CD14-positive monocyte (primary cell): ENCODE data around the gene CASQ1. TPM values are rescaled to one million over a fixed set of nuclear protein-coding genes. Genes with fewer than 3 reads are reported as not detected.

Source experiments
- DNase-seq, 3 donors: peaks; one replicate each; pipeline ENCODE4 v3.0.0-alpha.2; 2011 to 2022
- H2AFZ ChIP-seq: 2 replicates; pipeline ENCODE4 v1.6.0; 2012; ENCODE audit warnings: mild to moderate bottlenecking, low read depth, low read length, inconsistent platforms; ENCODE audit not compliant: insufficient read depth, poor library complexity, severe bottlenecking
- H3K27ac ChIP-seq, 2 donors: 1 replicate in 1 of 2; 2 replicates in 1 of 2; pipeline ENCODE4 v1.5.1; 2012 to 2013; ENCODE audit warnings: low read length in 2 of 2, control low read depth in 1 of 2, inconsistent platforms in 1 of 2, low read depth in 1 of 2, mild to moderate bottlenecking in 1 of 2
- H3K27me3 ChIP-seq, 2 donors: one replicate each; pipeline versions ENCODE4 v1.6.0 to v1.6.1; 2011 to 2013; ENCODE audit warnings: low read length in 2 of 2; ENCODE audit not compliant: control insufficient read depth in 2 of 2, insufficient read depth in 2 of 2
- H3K36me3 ChIP-seq, 2 donors: replicated peaks in 1 of 2; 1 replicate in 1 of 2; 2 replicates in 1 of 2; pipeline versions ENCODE4 v1.5.1 to v1.6.1; 2012 to 2013; ENCODE audit warnings: low read length in 2 of 2, control low read depth in 1 of 2, inconsistent platforms in 1 of 2, mild to moderate bottlenecking in 1 of 2; ENCODE audit not compliant: insufficient read depth in 2 of 2, control insufficient read depth in 1 of 2
- H3K4me1 ChIP-seq, 2 donors: 1 replicate in 1 of 2; 2 replicates in 1 of 2; pipeline versions ENCODE4 v1.5.1 to v1.6.1; 2012 to 2013; ENCODE audit warnings: low read length in 2 of 2, control low read depth in 1 of 2, inconsistent platforms in 1 of 2, mild to moderate bottlenecking in 1 of 2, moderate library complexity in 1 of 2; ENCODE audit not compliant: insufficient read depth in 2 of 2, control insufficient read depth in 1 of 2
- H3K4me2 ChIP-seq: replicated peaks from 2 replicates; pipeline ENCODE3; 2012; ENCODE audit warnings: low read length, moderate library complexity, mild to moderate bottlenecking; ENCODE audit not compliant: poor library complexity, severe bottlenecking; ENCODE audit errors: extremely low read depth
- H3K4me3 ChIP-seq, 3 experiments: fragments of 200-600 bp in 1 of 3; sonication (generic) in 1 of 3; replicated peaks in 1 of 3; 1 replicate in 2 of 3; 2 replicates in 1 of 3; pipeline ENCODE4 v1.5.1; 2011 to 2013; ENCODE audit warnings: low read length in 3 of 3, mild to moderate bottlenecking in 3 of 3, control low read depth in 2 of 3, low read depth in 2 of 3, inconsistent platforms in 1 of 3, moderate library complexity in 1 of 3
- H3K79me2 ChIP-seq: 2 replicates; pipeline ENCODE4 v1.6.0; 2012; ENCODE audit warnings: mild to moderate bottlenecking, control low read depth, inconsistent platforms, low read length, moderate library complexity; ENCODE audit not compliant: insufficient read depth
- H3K9ac ChIP-seq: 2 replicates; pipeline ENCODE4 v1.6.0; 2017; ENCODE audit warnings: low read length, mild to moderate bottlenecking; ENCODE audit not compliant: insufficient read depth, poor library complexity, severe bottlenecking
- H3K9me3 ChIP-seq, 2 donors: replicated peaks in 1 of 2; 1 replicate in 1 of 2; 2 replicates in 1 of 2; pipeline versions ENCODE4 v1.5.1 to v1.6.1; 2012 to 2013; ENCODE audit warnings: low read length in 2 of 2, control low read depth in 1 of 2; ENCODE audit not compliant: control insufficient read depth in 1 of 2, insufficient read depth in 1 of 2
- H4K20me1 ChIP-seq: 2 replicates; pipeline ENCODE4 v1.6.0; 2012; ENCODE audit warnings: mild to moderate bottlenecking, low read length, control low read depth, moderate library complexity; ENCODE audit not compliant: insufficient read depth
- H3K27ac Mint-ChIP-seq, 7 donors: one replicate each; pipeline ENCODE4 v1.8.0; 2020; ENCODE audit warnings: mild to moderate bottlenecking in 7 of 7, mixed read lengths in 7 of 7, moderate library complexity in 6 of 7, inconsistent platforms in 2 of 7
- H3K27me3 Mint-ChIP-seq, 3 donors: one replicate each; pipeline ENCODE4 v1.8.0; 2021 to 2022; ENCODE audit warnings: low read depth in 3 of 3, mild to moderate bottlenecking in 3 of 3, mixed read lengths in 3 of 3, moderate library complexity in 3 of 3, inconsistent platforms in 1 of 3
- H3K36me3 Mint-ChIP-seq, 2 donors: one replicate each; pipeline ENCODE4 v1.8.0; 2020; ENCODE audit warnings: mixed read lengths in 2 of 2, inconsistent platforms in 1 of 2, mild to moderate bottlenecking in 1 of 2
- H3K4me1 Mint-ChIP-seq: one replicate; pipeline ENCODE4 v1.8.0; 2020; ENCODE audit warnings: mild to moderate bottlenecking, mixed read lengths
- H3K4me3 Mint-ChIP-seq, 2 donors: one replicate each; pipeline ENCODE4 v1.8.0; 2020; ENCODE audit warnings: mild to moderate bottlenecking in 2 of 2, mixed read lengths in 2 of 2, moderate library complexity in 1 of 2
- H3K9me3 Mint-ChIP-seq, 7 donors: one replicate each; pipeline ENCODE4 v1.8.0; 2020 to 2022; ENCODE audit warnings: mixed read lengths in 7 of 7, mild to moderate bottlenecking in 6 of 7, moderate library complexity in 6 of 7, inconsistent platforms in 2 of 7
- CTCF ChIP-seq: fragments of 200-600 bp; IDR thresholded peaks from one replicate; pipeline ENCODE4 v1.8.0; 2022; ENCODE audit warnings: antibody characterized with exemption, mild to moderate bottlenecking
- WGBS: methylation state at CpG from one replicate; pipeline ENCODE4 v1.1.5; 2013; ENCODE audit warnings: missing lambda C conversion rate; ENCODE audit not compliant: insufficient coverage; 5-methylcytosine and 5-hydroxymethylcytosine counted together
- intact Hi-C, 2 donors: fragments of 100-400 bp; cut with micrococcal nuclease; formaldehyde crosslinking; loops; one replicate each; pipeline versions ENCODE4 v1.15.0 to v1.15.1; 2023
- polyA plus RNA-seq, 3 donors: library from polyadenylated mRNA; depleted of rRNA in 1 of 3; unstranded in 2 of 3; stranded (reverse) in 1 of 3; fragments of 300-500 nt in 2 of 3; fragments of >200 nt in 1 of 3; fragmentation: Illumina TruSeq in 2 of 3; gene quantifications; 1 replicate in 2 of 3; 2 replicates in 1 of 3; pipeline ENCODE4 v1.2.3, GENCODE V29; 2012 to 2021

The CASQ1 gene
- polyA plus RNA-seq, 3 donors: 0.09 to 11.1 TPM; not detected in 1

GRCh38 chr1:160214481-160215140 is 24.2 kb downstream of the CASQ1 start:
- H3K4me3 Mint-ChIP-seq: no peak overlapping the region
- H3K9me3 Mint-ChIP-seq: no peaks in the 10 kb centered on the region

GRCh38 chr1:160216301-160216700 is 25.9 kb downstream of the CASQ1 start:
- Histone ChIP-seq H3K36me3 (peaks cover 98 to 100% of the 10 kb centered on the region in 2 donors), H3K79me2 (no peaks in the 10 kb centered on the region), H3K27me3 (no peaks in the 10 kb centered on the region), H3K4me3 (no peak overlapping the region), H2AFZ (no peak overlapping the region), H3K9me3 (no peaks in the 10 kb centered on the region), H3K4me1 (no peaks in the 10 kb centered on the region), H3K9ac (no peak overlapping the region), H4K20me1 (peaks cover 29% of the 10 kb centered on the region), H3K27ac (peak overlapping the region in 1 of 2 donors; percentile 17), H3K4me2 (no peak overlapping the region)
- Mint-ChIP-seq H3K4me3 (no peak overlapping the region), H3K9me3 (no peaks in the 10 kb centered on the region), H3K4me1 (no peaks in the 10 kb centered on the region), H3K27ac (no peak overlapping the region), H3K27me3 (peaks cover 0 to 2% (median 0%) of the 10 kb centered on the region in 3 donors), H3K36me3 (peaks cover 91 to 97% of the 10 kb centered on the region in 2 donors)
- TF ChIP-seq CTCF: no peak
- intact Hi-C loops: no loop called here
- DNase-seq: no peak

More at GRCh38 chr1:160214481-160215140, 24.2 kb downstream of the CASQ1 start:
- Mint-ChIP-seq H3K4me1 (no peaks in the 10 kb centered on the region), H3K27me3 (peaks cover 0 to 2% (median 0%) of the 10 kb centered on the region in 3 donors), H3K36me3 (peaks cover 89 to 97% of the 10 kb centered on the region in 2 donors), H3K27ac (peak overlapping the region in 3 of 7 donors; percentile 18 to 78 (median 61))
- Histone ChIP-seq H3K27ac (no peak overlapping the region), H3K9me3 (no peaks in the 10 kb centered on the region), H3K4me3 (no peak overlapping the region), H3K36me3 (peaks cover 93 to 100% of the 10 kb centered on the region in 2 donors), H3K4me1 (no peaks in the 10 kb centered on the region), H3K4me2 (no peak overlapping the region), H2AFZ (no peak overlapping the region), H3K27me3 (no peaks in the 10 kb centered on the region), H3K79me2 (no peaks in the 10 kb centered on the region), H3K9ac (no peak overlapping the region), H4K20me1 (peaks cover 40% of the 10 kb centered on the region)
- no peak for DNase-seq
- intact Hi-C loops: no loop called here
- no peak for TF ChIP-seq CTCF
- no CpG with 5 or more reads among the region's 3 CpGs for WGBS
